WTC11 (cell line): Measurements from ENCODE around the gene ADM5. TPM values are rescaled to one million over a fixed set of nuclear protein-coding genes. Genes with fewer than 3 reads are reported as not detected.

ENCODE experiments used
- ATAC-seq: fragments of 200-7000 bp; cut with Tn5 transposase; 2 replicates; pipeline ENCODE4 v1.10.0; 2021; ENCODE audit warnings: mild to moderate bottlenecking, moderate library complexity
- CTCF ChIA-PET: fragments of 300-600 bp; sonication (Branson Sonifier 250); formaldehyde crosslinking; loops from one replicate; lab custom pipeline; 2021; ENCODE audit warnings: antibody characterized with exemption; lab: Charles Lee
- POLR2A ChIA-PET: fragments of 350-600 bp; sonication (Branson Sonifier 250); formaldehyde crosslinking; loops from one replicate; lab custom pipeline; 2021; ENCODE audit warnings: antibody characterized with exemption; lab: Charles Lee
- DNase-seq: peaks from one replicate; pipeline ENCODE4 v3.0.0; 2021; ENCODE audit warnings: low spot score
- H3K27ac Mint-ChIP-seq: 2 replicates; pipeline ENCODE4 v1.8.0; 2021; ENCODE audit warnings: mixed read lengths
- H3K27me3 Mint-ChIP-seq: 2 replicates; pipeline ENCODE4 v1.8.0; 2021; ENCODE audit warnings: low read depth, mild to moderate bottlenecking, moderate library complexity, mixed read lengths
- H3K36me3 Mint-ChIP-seq: 2 replicates; pipeline ENCODE4 v1.8.0; 2021; ENCODE audit warnings: mixed read lengths
- H3K4me1 Mint-ChIP-seq: 2 replicates; pipeline ENCODE4 v1.8.0; 2022; ENCODE audit warnings: mixed read lengths
- H3K4me3 Mint-ChIP-seq: 2 replicates; pipeline ENCODE4 v1.8.0; 2021; ENCODE audit warnings: mild to moderate bottlenecking, moderate library complexity, mixed read lengths
- H3K9me3 Mint-ChIP-seq: 2 replicates; pipeline ENCODE4 v1.8.0; 2021; ENCODE audit warnings: mixed read lengths
- CREB1 ChIP-seq: sonication (generic); formaldehyde crosslinking; IDR thresholded peaks from 2 replicates; pipeline ENCODE4 v1.8.0; 2023; ENCODE audit warnings: mild to moderate bottlenecking, missing genetic modification reagents
- FOXJ3 ChIP-seq: sonication (generic); formaldehyde crosslinking; IDR thresholded peaks from 2 replicates; pipeline ENCODE4 v1.9.0; 2021; ENCODE audit warnings: missing genetic modification reagents, mild to moderate bottlenecking, borderline replicate concordance
- FOXK1 ChIP-seq: sonication (generic); formaldehyde crosslinking; IDR thresholded peaks from 2 replicates; pipeline ENCODE4 v1.8.0; 2022; ENCODE audit warnings: mild to moderate bottlenecking, moderate library complexity, missing genetic modification reagents
- GTF2I ChIP-seq: fragments of 250-450 bp; sonication (Bioruptor Pico); conservative IDR thresholded peaks from 2 replicates; pipeline ENCODE4 v1.4.0; 2021; ENCODE audit warnings: mild to moderate bottlenecking
- NFE2L1 ChIP-seq: sonication (generic); formaldehyde crosslinking; IDR thresholded peaks from 2 replicates; pipeline ENCODE4 v1.8.1; 2023; ENCODE audit warnings: missing genetic modification reagents
- NR2C2 ChIP-seq: sonication (generic); formaldehyde crosslinking; IDR thresholded peaks from 2 replicates; pipeline ENCODE4 v1.8.0; 2022; ENCODE audit warnings: mild to moderate bottlenecking, missing genetic modification reagents
- SMAD3 ChIP-seq: sonication (generic); formaldehyde crosslinking; IDR thresholded peaks from 2 replicates; pipeline ENCODE4 v1.8.0; 2022; ENCODE audit warnings: missing genetic modification reagents, mild to moderate bottlenecking, borderline replicate concordance
- SP1 ChIP-seq: sonication (generic); formaldehyde crosslinking; conservative IDR thresholded peaks from 2 replicates; pipeline ENCODE4 v1.8.1; 2022; ENCODE audit warnings: missing genetic modification reagents
- ZBTB21 ChIP-seq: sonication (generic); formaldehyde crosslinking; IDR thresholded peaks from 2 replicates; pipeline ENCODE4 v1.8.1; 2023; ENCODE audit warnings: mild to moderate bottlenecking, missing genetic modification reagents, borderline replicate concordance
- ZNF232 ChIP-seq: sonication (generic); formaldehyde crosslinking; IDR thresholded peaks from 2 replicates; pipeline ENCODE4 v1.8.0; 2022; ENCODE audit warnings: mild to moderate bottlenecking, missing genetic modification reagents
- total RNA-seq: library from RNA; stranded (reverse); gene quantifications from 3 replicates; pipeline ENCODE4 v1.2.3, GENCODE V29; 2021
- TF ChIP-seq, protein P1 (sequence below): fragments of 250-450 bp; sonication (Bioruptor Pico); conservative IDR thresholded peaks from 2 replicates; pipeline ENCODE4 v1.9.0; 2021; ENCODE audit warnings: mild to moderate bottlenecking
- TF ChIP-seq, protein P2 (sequence below): sonication (generic); formaldehyde crosslinking; IDR thresholded peaks from 2 replicates; pipeline ENCODE4 v1.8.0; 2022; ENCODE audit warnings: mild to moderate bottlenecking, missing genetic modification reagents
- TF ChIP-seq, protein P3 (sequence below): fragments of 250-450 bp; sonication (Bioruptor Pico); IDR thresholded peaks from 2 replicates; pipeline ENCODE4 v1.9.0; 2021; ENCODE audit warnings: mild to moderate bottlenecking, borderline replicate concordance
- TF ChIP-seq, protein P4 (sequence below): fragments of 250-450 bp; sonication (Bioruptor Pico); IDR thresholded peaks from 2 replicates; pipeline ENCODE4 v1.9.0; 2021; ENCODE audit warnings: moderate library complexity, mild to moderate bottlenecking, inconsistent platforms, borderline replicate concordance
- TF ChIP-seq, protein P5 (sequence below): sonication (generic); formaldehyde crosslinking; IDR thresholded peaks from 2 replicates; pipeline ENCODE4 v1.8.1; 2022; ENCODE audit warnings: mild to moderate bottlenecking, moderate library complexity, missing genetic modification reagents
- TF ChIP-seq, protein P6 (sequence below): sonication (generic); formaldehyde crosslinking; IDR thresholded peaks from 2 replicates; pipeline ENCODE4 v1.8.0; 2023; ENCODE audit warnings: missing genetic modification reagents, mild to moderate bottlenecking, borderline replicate concordance
- TF ChIP-seq, protein P7 (sequence below): sonication (generic); formaldehyde crosslinking; IDR thresholded peaks from 2 replicates; pipeline ENCODE4 v1.8.0; 2022; ENCODE audit warnings: missing genetic modification reagents

ADM5 gene
- total RNA-seq, 1 experiment from 2014 or later: 6.7 TPM

DNA sequence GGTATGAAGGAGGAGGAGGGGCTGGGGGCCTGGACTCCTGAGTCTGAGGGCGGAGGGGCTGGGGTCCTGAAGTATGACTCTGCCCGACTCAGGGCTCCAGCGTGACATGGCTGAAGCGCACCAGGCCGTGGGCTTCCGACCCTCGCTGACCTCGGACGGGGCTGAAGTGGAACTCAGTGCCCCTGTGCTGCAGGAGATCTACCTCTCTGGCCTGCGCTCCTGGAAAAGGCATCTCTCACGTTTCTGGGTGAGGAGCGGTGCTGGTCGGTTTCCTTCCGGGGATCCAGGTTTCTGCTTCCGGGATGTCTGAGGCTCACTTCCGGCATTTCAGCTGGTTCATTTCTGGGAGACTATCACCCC is 2.7 kb downstream of the ADM5 start (continued):
- no peak for TF ChIP-seq CREB1

DNA sequence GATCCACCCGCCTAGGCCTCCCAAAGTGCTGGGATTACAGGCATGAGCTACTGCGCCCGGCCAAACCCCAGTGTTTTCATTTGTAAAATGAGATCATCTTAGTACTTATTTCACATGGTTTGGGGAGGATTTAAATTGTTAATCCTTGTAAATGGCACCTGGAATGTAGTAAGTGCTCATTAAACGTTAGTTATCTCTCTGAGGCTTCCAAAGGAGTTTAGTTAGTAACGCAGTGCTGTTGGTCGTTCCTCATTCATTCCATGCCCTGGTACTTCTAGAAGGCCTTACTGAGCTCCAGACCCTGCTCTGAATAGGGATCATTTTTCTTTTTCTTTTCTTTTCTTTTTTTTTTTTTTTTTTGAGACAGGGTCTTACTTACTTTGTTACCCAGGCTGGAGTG is 6.7 kb downstream of the ADM5 start:
- POLR2A ChIA-PET: no interaction called here
- Mint-ChIP-seq H3K36me3 (peaks cover 28% of the 10 kb centered on the region), H3K27ac (no peak overlapping the region), H3K4me1 (peaks cover 11% of the 10 kb centered on the region; the same call in 1 of the 2 replicates), H3K9me3 (peaks cover 3% of the 10 kb centered on the region), H3K4me3 (no peak overlapping the region), H3K27me3 (no peaks in the 10 kb centered on the region)
- TF ChIP-seq NR2C2 (CRISPR knock-in tag) (no peak), FOXK1 (CRISPR knock-in tag) (no peak), SMAD3 (no peak), SP1 (no peak)
- TF ChIP-seq, protein P1, sequence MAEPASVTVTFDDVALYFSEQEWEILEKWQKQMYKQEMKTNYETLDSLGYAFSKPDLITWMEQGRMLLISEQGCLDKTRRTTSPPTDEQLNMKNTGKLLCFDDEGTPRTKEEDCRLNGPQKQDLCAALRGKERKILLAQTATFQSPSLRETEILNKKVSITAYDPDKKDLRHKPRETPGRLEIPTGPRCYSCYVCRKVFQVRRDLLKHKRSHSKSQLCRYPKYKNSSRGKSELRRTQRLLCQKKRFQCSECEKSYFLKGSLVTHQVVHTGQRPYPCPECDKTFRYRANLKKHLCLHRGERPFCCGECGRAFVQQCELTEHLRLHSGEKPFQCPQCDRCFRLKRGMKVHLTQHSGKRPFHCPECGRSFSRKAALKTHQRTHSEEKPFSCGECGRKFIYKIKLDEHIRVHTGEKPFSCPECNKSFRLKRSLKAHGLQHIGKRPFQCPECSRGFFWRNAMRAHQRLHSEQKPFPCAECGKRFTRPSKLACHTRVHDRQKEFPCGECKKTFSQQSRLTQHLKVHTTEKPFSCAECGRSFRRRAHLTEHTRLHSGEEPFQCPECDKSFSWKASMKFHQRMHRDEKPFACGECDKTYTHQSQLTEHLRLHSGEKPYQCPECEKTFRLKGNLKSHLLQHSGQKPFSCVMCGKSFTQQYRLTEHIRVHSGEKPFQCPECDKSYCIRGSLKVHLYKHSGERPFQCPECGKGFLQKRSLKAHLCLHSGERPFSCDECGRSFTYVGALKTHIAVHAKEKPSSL (CRISPR knock-in tag): no peak
- TF ChIP-seq, protein P2, sequence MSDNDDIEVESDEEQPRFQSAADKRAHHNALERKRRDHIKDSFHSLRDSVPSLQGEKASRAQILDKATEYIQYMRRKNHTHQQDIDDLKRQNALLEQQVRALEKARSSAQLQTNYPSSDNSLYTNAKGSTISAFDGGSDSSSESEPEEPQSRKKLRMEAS: no peak
- ATAC-seq: no peak
- CTCF ChIA-PET: interaction anchor here (0.6 to 1.4 kb wide), 4 partner anchors 12 to 134 kb away, joined by 3 to 4 read pairs (median 4); no protein-coding TSS in a partner anchor
- DNase-seq: no peak

DNA sequence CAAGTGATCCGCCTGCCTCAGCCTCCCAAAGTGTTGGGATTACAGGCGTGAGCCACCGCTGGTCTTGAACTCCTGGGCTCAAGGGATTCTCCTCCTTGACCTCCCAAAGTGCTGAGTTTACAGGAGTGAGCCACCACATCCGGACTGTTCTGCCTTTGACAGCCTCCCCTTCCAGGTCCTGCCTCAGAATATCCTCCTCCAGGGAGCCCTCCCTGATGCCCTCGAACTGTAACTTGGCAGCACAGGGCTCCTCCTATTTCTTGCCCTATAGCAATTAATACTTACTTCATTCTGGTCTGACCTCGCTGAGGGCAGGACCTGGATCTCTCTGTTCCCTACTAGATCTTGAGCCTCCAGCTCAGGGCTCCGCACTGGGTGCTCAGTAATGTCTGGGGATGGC is 7.5 kb downstream of the ADM5 start:
- H3K4me3 Mint-ChIP-seq: no peak overlapping the region
- H3K9me3 Mint-ChIP-seq: peaks cover 3% of the 10 kb centered on the region
- H3K27me3 Mint-ChIP-seq: no peaks in the 10 kb centered on the region
- ATAC-seq (no peak), DNase-seq (no peak)
- peaks cover 7% of the 10 kb centered on the region; the same call in 1 of the 2 replicates for H3K4me1 Mint-ChIP-seq
- CTCF ChIA-PET: interaction anchor here (1.0 to 1.4 kb wide), 2 partner anchors 13 to 16 kb away, joined by 4 read pairs; no protein-coding TSS in a partner anchor
- no peak overlapping the region for H3K27ac Mint-ChIP-seq
- H3K36me3 Mint-ChIP-seq: peaks cover 28% of the 10 kb centered on the region
- POLR2A ChIA-PET: no interaction called here
- TF ChIP-seq, protein P3, sequence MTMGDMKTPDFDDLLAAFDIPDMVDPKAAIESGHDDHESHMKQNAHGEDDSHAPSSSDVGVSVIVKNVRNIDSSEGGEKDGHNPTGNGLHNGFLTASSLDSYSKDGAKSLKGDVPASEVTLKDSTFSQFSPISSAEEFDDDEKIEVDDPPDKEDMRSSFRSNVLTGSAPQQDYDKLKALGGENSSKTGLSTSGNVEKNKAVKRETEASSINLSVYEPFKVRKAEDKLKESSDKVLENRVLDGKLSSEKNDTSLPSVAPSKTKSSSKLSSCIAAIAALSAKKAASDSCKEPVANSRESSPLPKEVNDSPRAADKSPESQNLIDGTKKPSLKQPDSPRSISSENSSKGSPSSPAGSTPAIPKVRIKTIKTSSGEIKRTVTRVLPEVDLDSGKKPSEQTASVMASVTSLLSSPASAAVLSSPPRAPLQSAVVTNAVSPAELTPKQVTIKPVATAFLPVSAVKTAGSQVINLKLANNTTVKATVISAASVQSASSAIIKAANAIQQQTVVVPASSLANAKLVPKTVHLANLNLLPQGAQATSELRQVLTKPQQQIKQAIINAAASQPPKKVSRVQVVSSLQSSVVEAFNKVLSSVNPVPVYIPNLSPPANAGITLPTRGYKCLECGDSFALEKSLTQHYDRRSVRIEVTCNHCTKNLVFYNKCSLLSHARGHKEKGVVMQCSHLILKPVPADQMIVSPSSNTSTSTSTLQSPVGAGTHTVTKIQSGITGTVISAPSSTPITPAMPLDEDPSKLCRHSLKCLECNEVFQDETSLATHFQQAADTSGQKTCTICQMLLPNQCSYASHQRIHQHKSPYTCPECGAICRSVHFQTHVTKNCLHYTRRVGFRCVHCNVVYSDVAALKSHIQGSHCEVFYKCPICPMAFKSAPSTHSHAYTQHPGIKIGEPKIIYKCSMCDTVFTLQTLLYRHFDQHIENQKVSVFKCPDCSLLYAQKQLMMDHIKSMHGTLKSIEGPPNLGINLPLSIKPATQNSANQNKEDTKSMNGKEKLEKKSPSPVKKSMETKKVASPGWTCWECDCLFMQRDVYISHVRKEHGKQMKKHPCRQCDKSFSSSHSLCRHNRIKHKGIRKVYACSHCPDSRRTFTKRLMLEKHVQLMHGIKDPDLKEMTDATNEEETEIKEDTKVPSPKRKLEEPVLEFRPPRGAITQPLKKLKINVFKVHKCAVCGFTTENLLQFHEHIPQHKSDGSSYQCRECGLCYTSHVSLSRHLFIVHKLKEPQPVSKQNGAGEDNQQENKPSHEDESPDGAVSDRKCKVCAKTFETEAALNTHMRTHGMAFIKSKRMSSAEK: no peak
- TF ChIP-seq SP1 (no peak), NFE2L1 (CRISPR knock-in tag) (no peak), GTF2I (CRISPR knock-in tag) (no peak), FOXJ3 (no peak), ZNF232 (CRISPR knock-in tag) (no peak), ZBTB21 (CRISPR knock-in tag) (no peak), NR2C2 (CRISPR knock-in tag) (no peak)
- TF ChIP-seq, protein P4, sequence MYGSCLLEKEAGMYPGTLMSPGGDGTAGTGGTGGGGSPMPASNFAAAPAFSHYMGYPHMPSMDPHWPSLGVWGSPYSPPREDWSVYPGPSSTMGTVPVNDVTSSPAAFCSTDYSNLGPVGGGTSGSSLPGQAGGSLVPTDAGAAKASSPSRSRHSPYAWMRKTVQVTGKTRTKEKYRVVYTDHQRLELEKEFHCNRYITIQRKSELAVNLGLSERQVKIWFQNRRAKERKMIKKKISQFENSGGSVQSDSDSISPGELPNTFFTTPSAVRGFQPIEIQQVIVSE: no peak
- TF ChIP-seq, protein P5, sequence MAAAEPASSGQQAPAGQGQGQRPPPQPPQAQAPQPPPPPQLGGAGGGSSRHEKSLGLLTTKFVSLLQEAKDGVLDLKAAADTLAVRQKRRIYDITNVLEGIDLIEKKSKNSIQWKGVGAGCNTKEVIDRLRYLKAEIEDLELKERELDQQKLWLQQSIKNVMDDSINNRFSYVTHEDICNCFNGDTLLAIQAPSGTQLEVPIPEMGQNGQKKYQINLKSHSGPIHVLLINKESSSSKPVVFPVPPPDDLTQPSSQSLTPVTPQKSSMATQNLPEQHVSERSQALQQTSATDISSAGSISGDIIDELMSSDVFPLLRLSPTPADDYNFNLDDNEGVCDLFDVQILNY (CRISPR knock-in tag): no peak
- TF ChIP-seq, protein P6, sequence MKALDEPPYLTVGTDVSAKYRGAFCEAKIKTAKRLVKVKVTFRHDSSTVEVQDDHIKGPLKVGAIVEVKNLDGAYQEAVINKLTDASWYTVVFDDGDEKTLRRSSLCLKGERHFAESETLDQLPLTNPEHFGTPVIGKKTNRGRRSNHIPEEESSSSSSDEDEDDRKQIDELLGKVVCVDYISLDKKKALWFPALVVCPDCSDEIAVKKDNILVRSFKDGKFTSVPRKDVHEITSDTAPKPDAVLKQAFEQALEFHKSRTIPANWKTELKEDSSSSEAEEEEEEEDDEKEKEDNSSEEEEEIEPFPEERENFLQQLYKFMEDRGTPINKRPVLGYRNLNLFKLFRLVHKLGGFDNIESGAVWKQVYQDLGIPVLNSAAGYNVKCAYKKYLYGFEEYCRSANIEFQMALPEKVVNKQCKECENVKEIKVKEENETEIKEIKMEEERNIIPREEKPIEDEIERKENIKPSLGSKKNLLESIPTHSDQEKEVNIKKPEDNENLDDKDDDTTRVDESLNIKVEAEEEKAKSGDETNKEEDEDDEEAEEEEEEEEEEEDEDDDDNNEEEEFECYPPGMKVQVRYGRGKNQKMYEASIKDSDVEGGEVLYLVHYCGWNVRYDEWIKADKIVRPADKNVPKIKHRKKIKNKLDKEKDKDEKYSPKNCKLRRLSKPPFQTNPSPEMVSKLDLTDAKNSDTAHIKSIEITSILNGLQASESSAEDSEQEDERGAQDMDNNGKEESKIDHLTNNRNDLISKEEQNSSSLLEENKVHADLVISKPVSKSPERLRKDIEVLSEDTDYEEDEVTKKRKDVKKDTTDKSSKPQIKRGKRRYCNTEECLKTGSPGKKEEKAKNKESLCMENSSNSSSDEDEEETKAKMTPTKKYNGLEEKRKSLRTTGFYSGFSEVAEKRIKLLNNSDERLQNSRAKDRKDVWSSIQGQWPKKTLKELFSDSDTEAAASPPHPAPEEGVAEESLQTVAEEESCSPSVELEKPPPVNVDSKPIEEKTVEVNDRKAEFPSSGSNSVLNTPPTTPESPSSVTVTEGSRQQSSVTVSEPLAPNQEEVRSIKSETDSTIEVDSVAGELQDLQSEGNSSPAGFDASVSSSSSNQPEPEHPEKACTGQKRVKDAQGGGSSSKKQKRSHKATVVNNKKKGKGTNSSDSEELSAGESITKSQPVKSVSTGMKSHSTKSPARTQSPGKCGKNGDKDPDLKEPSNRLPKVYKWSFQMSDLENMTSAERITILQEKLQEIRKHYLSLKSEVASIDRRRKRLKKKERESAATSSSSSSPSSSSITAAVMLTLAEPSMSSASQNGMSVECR (CRISPR knock-in tag): no peak
- TF ChIP-seq, protein P7, sequence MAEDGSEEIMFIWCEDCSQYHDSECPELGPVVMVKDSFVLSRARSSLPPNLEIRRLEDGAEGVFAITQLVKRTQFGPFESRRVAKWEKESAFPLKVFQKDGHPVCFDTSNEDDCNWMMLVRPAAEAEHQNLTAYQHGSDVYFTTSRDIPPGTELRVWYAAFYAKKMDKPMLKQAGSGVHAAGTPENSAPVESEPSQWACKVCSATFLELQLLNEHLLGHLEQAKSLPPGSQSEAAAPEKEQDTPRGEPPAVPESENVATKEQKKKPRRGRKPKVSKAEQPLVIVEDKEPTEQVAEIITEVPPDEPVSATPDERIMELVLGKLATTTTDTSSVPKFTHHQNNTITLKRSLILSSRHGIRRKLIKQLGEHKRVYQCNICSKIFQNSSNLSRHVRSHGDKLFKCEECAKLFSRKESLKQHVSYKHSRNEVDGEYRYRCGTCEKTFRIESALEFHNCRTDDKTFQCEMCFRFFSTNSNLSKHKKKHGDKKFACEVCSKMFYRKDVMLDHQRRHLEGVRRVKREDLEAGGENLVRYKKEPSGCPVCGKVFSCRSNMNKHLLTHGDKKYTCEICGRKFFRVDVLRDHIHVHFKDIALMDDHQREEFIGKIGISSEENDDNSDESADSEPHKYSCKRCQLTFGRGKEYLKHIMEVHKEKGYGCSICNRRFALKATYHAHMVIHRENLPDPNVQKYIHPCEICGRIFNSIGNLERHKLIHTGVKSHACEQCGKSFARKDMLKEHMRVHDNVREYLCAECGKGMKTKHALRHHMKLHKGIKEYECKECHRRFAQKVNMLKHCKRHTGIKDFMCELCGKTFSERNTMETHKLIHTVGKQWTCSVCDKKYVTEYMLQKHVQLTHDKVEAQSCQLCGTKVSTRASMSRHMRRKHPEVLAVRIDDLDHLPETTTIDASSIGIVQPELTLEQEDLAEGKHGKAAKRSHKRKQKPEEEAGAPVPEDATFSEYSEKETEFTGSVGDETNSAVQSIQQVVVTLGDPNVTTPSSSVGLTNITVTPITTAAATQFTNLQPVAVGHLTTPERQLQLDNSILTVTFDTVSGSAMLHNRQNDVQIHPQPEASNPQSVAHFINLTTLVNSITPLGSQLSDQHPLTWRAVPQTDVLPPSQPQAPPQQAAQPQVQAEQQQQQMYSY (CRISPR knock-in tag): no peak
